HepG2 (cell line): ENCODE data around the gene MATR3. TPM values are rescaled to one million over a fixed set of nuclear protein-coding genes. Genes with fewer than 3 reads are reported as not detected.
A peak's percentile ranks its signal among the peaks of the same experiment; 100 is the strongest.

ENCODE experiments used
- ATAC-seq: fragments of 200-7000 bp; cut with Tn5 transposase; 3 replicates; pipeline ENCODE4 v1.9.1; 2020; ENCODE audit warnings: mild to moderate bottlenecking, moderate library complexity
- BruUV-seq: library from RNA; stranded (reverse); fragments of 400-500 nt; replicated peaks from 2 replicates; lab custom pipeline; 2021; lab: Mats Ljungman, UMichigan
- CTCF ChIA-PET: fragments of 300-600 bp; formaldehyde crosslinking; extraction: SDS; loops from one replicate; lab custom pipeline; 2021; ENCODE audit warnings: low total read pairs, inconsistent platforms, low intra/inter-chr PET ratio; lab: Yijun Ruan, JAX
- POLR2A ChIA-PET: fragments of 350-600 bp; sonication (Branson Sonifier 250); formaldehyde crosslinking; loops from one replicate; lab custom pipeline; 2020; ENCODE audit warnings: antibody characterized with exemption, inconsistent platforms; lab: Yijun Ruan, JAX
- DNase-seq: peaks from one replicate; pipeline ENCODE4 v3.0.0-alpha.2; 2015; ENCODE audit warnings: low spot score
- FAIRE-seq: peaks from 3 replicates; lab custom pipeline; 2011; peaks lifted over from hg19 to GRCh38; lab: Jason Lieb, UNC
- H2AFZ ChIP-seq: one replicate; pipeline ENCODE4 v1.6.1; 2011; ENCODE audit warnings: low read length, inconsistent platforms
- H3K27ac ChIP-seq: fragments of 300-600 bp; 3 replicates; pipeline ENCODE4 v1.8.0; 2011; ENCODE audit warnings: mixed run types, mild to moderate bottlenecking, mixed read lengths, low read length, inconsistent platforms; ENCODE audit not compliant: insufficient read depth; ENCODE audit errors: extremely low read length
- H3K27me3 ChIP-seq, 2 experiments: fragments of 200-600 bp in 1 of 2; 2 replicates in 1 of 2; 3 replicates in 1 of 2; pipeline versions ENCODE4 v1.6.0 to v1.8.0; 2011; ENCODE audit warnings: low read length in 2 of 2, mild to moderate bottlenecking in 2 of 2, moderate library complexity in 2 of 2, inconsistent platforms in 1 of 2; ENCODE audit not compliant: insufficient read depth in 2 of 2, control insufficient read depth in 1 of 2
- H3K36me3 ChIP-seq, 2 experiments: fragments of 200-600 bp in 1 of 2; replicated peaks in 1 of 2; 2 replicates in 1 of 2; 3 replicates in 1 of 2; pipeline versions ENCODE4 v1.5.1 to v1.8.0; 2011; ENCODE audit warnings: low read length in 2 of 2, inconsistent platforms in 1 of 2; ENCODE audit not compliant: insufficient read depth in 2 of 2, control insufficient read depth in 1 of 2
- H3K4me1 ChIP-seq: 2 replicates; pipeline ENCODE4 v1.5.1; 2012; ENCODE audit warnings: low read length, inconsistent platforms; ENCODE audit not compliant: insufficient read depth
- H3K4me2 ChIP-seq: 2 replicates; pipeline ENCODE4 v1.6.0; 2011; ENCODE audit warnings: low read depth, low read length, inconsistent platforms
- H3K4me3 ChIP-seq, 3 experiments: fragments of 200-600 bp in 1 of 3; sonication (generic), shearing (Covaris generic) in 1 of 3; replicated peaks in 1 of 3; 2 replicates each; pipeline ENCODE4 v1.5.1; 2011 to 2016; ENCODE audit warnings: low read length in 3 of 3, inconsistent platforms in 2 of 3, low read depth in 2 of 3, mild to moderate bottlenecking in 2 of 3, control low read depth in 1 of 3, mixed read lengths in 1 of 3; ENCODE audit not compliant: insufficient read depth in 1 of 3
- H3K79me2 ChIP-seq: one replicate; pipeline ENCODE4 v1.6.1; 2011; ENCODE audit warnings: low read length, inconsistent platforms; ENCODE audit not compliant: insufficient read depth
- H3K9ac ChIP-seq: 2 replicates; pipeline ENCODE4 v1.6.0; 2011; ENCODE audit warnings: mild to moderate bottlenecking, low read depth, low read length, inconsistent platforms; ENCODE audit not compliant: insufficient read depth
- H3K9me3 ChIP-seq: 2 replicates; pipeline ENCODE4 v1.5.1; 2012; ENCODE audit warnings: mild to moderate bottlenecking, low read length
- H4K20me1 ChIP-seq: 2 replicates; pipeline ENCODE4 v1.6.0; 2011; ENCODE audit warnings: inconsistent platforms, mild to moderate bottlenecking, low read length, moderate library complexity; ENCODE audit not compliant: insufficient read depth
- E2F1 ChIP-seq: sonication (generic); formaldehyde crosslinking; IDR thresholded peaks from 2 replicates; pipeline ENCODE4 v1.5.0; 2020; ENCODE audit warnings: missing genetic modification reagents
- MAF1 ChIP-seq: sonication (generic); formaldehyde crosslinking; IDR thresholded peaks from 2 replicates; pipeline ENCODE4 v1.5.0; 2020; ENCODE audit warnings: missing genetic modification reagents, borderline replicate concordance
- MBNL3 ChIP-seq: fragments of 250-450 bp; sonication (Bioruptor Pico); conservative IDR thresholded peaks from 2 replicates; pipeline ENCODE4 v1.8.0; 2022; ENCODE audit warnings: mild to moderate bottlenecking, inconsistent platforms
- PITX1 ChIP-seq: sonication (generic); formaldehyde crosslinking; IDR thresholded peaks from 2 replicates; pipeline ENCODE4 v1.5.1; 2020; ENCODE audit warnings: mild to moderate bottlenecking, missing genetic modification reagents
- ZMYM3 ChIP-seq: sonication (generic); formaldehyde crosslinking; IDR thresholded peaks from 2 replicates; pipeline ENCODE4 v1.5.1; 2020; ENCODE audit warnings: mild to moderate bottlenecking, missing genetic modification reagents
- ZNF343 ChIP-seq: sonication (generic); formaldehyde crosslinking; IDR thresholded peaks from 2 replicates; pipeline ENCODE4 v1.4.0; 2020; ENCODE audit warnings: mild to moderate bottlenecking, missing genetic modification reagents
- ZNF460 ChIP-seq: sonication (generic); formaldehyde crosslinking; IDR thresholded peaks from 2 replicates; pipeline ENCODE4 v1.5.1; 2020; ENCODE audit warnings: missing genetic modification reagents, mild to moderate bottlenecking, borderline replicate concordance
- ZNF652 ChIP-seq: IDR thresholded peaks from 2 replicates; pipeline ENCODE4 v1.6.1; 2016; ENCODE audit warnings: low read depth, borderline replicate concordance
- ZNF768 ChIP-seq: sonication (generic); formaldehyde crosslinking; IDR thresholded peaks from 2 replicates; pipeline ENCODE4 v1.4.0; 2020; ENCODE audit warnings: missing genetic modification reagents
- WGBS: methylation state at CpG from one replicate; pipeline ENCODE4 v1.1.6; 2017; ENCODE audit warnings: low lambda C conversion rate; 5-methylcytosine and 5-hydroxymethylcytosine counted together
- in situ Hi-C: cut with HindIII; loops from 2 replicates; pipeline ENCODE4 v1.10.0; 2017; ENCODE audit warnings: low pct_unique_long_range_greater_than_20kb; ENCODE audit not compliant: extremely low pct_ligation_motif_present
- intact Hi-C: fragments of 100-400 bp; cut with micrococcal nuclease; formaldehyde crosslinking; loops from one replicate; pipeline ENCODE4 v1.10.0; 2022; ENCODE audit not compliant: unreplicated experiment
- polyA plus RNA-seq, 8 experiments: library from polyadenylated mRNA; depleted of rRNA in 3 of 8; stranded (reverse) in 7 of 8; unstranded in 1 of 8; fragments of >200 nt; fragmentation: Illumina TruSeq in 4 of 8; extraction: Trizol in 4 of 8; gene quantifications; 2 replicates each; pipeline versions ENCODE4 v1.2.1 to v1.2.3, GENCODE V29; 2011 to 2016; ENCODE audit warnings: low read depth in 4 of 8, missing spikeins in 1 of 8, mixed read lengths in 1 of 8; ENCODE audit not compliant: insufficient read depth in 1 of 8
- total RNA-seq, 5 experiments: library from RNA; depleted of rRNA; stranded (reverse); fragments of >200 nt; fragmentation: Illumina TruSeq; extraction: Trizol; gene quantifications; 2 replicates each; pipeline ENCODE4 v1.2.3, GENCODE V29; 2016; ENCODE audit warnings: low read depth in 1 of 5
- TF ChIP-seq, protein P1 (sequence below): sonication (generic); formaldehyde crosslinking; IDR thresholded peaks from 2 replicates; pipeline ENCODE4 v1.4.0; 2020; ENCODE audit warnings: mild to moderate bottlenecking, missing genetic modification reagents
- TF ChIP-seq, protein P2 (sequence below): sonication (generic); formaldehyde crosslinking; IDR thresholded peaks from 2 replicates; pipeline ENCODE4 v1.5.1; 2020; ENCODE audit warnings: mild to moderate bottlenecking, missing genetic modification reagents, moderate library complexity

Gene MATR3
- total and polyA plus RNA-seq, 2 of the 13 experiments (the other 11 are each of a cell fraction or from before 2014, with no cell fraction given): 94.2 to 341 TPM

- DNase-seq (no peak), FAIRE-seq (no peak), ATAC-seq (no peak)
- ChIA-PET CTCF (no interaction called here), POLR2A (interaction anchor here (1.1 kb wide), 1 partner anchor 46 kb away, joined by 5 read pairs; the partner anchor contains the start of gene PAIP2)
- Histone ChIP-seq H3K36me3 (peaks cover 0 to 1% of the 10 kb centered on the region in 2 experiments; a peak in 1 of 5 replicates), H3K79me2 (peaks cover 74% of the 10 kb centered on the region), H2AFZ (no peak overlapping the region), H3K9me3 (no peaks in the 10 kb centered on the region), H3K9ac (peak overlapping the region; percentile 99), H4K20me1 (peaks cover 62% of the 10 kb centered on the region), H3K4me1 (peaks cover 51% of the 10 kb centered on the region), H3K27me3 (no peaks in the 10 kb centered on the region; a peak in 1 of 5 replicates), H3K27ac (peak overlapping the region; percentile 97), H3K4me2 (peak overlapping the region; percentile 93), H3K4me3 (peak overlapping the region; percentile 92 to 99 (median 97))
- intact Hi-C loops (loop anchor here (1.0 kb wide), 1 partner anchor 46 kb away; the partner anchor contains the start of gene PAIP2), in situ Hi-C loops (no loop called here)
- WGBS: 10% methylated on average over 16 of the region's 16 CpGs
- no TSS peak for BruUV-seq
- TF ChIP-seq MAF1 (CRISPR knock-in tag) (no peak), ZNF768 (CRISPR knock-in tag) (no peak), MBNL3 (CRISPR knock-in tag) (no peak), ZNF460 (CRISPR knock-in tag) (peak; percentile 93), ZNF343 (CRISPR knock-in tag) (no peak), ZMYM3 (0 out of 2 replicates have a peak, but pooled peaks have one; percentile 23), PITX1 (no peak), ZNF652 (CRISPR knock-in tag) (no peak), E2F1 (CRISPR knock-in tag) (no peak)
- TF ChIP-seq, protein P1, sequence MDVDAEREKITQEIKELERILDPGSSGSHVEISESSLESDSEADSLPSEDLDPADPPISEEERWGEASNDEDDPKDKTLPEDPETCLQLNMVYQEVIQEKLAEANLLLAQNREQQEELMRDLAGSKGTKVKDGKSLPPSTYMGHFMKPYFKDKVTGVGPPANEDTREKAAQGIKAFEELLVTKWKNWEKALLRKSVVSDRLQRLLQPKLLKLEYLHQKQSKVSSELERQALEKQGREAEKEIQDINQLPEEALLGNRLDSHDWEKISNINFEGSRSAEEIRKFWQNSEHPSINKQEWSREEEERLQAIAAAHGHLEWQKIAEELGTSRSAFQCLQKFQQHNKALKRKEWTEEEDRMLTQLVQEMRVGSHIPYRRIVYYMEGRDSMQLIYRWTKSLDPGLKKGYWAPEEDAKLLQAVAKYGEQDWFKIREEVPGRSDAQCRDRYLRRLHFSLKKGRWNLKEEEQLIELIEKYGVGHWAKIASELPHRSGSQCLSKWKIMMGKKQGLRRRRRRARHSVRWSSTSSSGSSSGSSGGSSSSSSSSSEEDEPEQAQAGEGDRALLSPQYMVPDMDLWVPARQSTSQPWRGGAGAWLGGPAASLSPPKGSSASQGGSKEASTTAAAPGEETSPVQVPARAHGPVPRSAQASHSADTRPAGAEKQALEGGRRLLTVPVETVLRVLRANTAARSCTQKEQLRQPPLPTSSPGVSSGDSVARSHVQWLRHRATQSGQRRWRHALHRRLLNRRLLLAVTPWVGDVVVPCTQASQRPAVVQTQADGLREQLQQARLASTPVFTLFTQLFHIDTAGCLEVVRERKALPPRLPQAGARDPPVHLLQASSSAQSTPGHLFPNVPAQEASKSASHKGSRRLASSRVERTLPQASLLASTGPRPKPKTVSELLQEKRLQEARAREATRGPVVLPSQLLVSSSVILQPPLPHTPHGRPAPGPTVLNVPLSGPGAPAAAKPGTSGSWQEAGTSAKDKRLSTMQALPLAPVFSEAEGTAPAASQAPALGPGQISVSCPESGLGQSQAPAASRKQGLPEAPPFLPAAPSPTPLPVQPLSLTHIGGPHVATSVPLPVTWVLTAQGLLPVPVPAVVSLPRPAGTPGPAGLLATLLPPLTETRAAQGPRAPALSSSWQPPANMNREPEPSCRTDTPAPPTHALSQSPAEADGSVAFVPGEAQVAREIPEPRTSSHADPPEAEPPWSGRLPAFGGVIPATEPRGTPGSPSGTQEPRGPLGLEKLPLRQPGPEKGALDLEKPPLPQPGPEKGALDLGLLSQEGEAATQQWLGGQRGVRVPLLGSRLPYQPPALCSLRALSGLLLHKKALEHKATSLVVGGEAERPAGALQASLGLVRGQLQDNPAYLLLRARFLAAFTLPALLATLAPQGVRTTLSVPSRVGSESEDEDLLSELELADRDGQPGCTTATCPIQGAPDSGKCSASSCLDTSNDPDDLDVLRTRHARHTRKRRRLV (CRISPR knock-in tag): no peak
- TF ChIP-seq, protein P2, sequence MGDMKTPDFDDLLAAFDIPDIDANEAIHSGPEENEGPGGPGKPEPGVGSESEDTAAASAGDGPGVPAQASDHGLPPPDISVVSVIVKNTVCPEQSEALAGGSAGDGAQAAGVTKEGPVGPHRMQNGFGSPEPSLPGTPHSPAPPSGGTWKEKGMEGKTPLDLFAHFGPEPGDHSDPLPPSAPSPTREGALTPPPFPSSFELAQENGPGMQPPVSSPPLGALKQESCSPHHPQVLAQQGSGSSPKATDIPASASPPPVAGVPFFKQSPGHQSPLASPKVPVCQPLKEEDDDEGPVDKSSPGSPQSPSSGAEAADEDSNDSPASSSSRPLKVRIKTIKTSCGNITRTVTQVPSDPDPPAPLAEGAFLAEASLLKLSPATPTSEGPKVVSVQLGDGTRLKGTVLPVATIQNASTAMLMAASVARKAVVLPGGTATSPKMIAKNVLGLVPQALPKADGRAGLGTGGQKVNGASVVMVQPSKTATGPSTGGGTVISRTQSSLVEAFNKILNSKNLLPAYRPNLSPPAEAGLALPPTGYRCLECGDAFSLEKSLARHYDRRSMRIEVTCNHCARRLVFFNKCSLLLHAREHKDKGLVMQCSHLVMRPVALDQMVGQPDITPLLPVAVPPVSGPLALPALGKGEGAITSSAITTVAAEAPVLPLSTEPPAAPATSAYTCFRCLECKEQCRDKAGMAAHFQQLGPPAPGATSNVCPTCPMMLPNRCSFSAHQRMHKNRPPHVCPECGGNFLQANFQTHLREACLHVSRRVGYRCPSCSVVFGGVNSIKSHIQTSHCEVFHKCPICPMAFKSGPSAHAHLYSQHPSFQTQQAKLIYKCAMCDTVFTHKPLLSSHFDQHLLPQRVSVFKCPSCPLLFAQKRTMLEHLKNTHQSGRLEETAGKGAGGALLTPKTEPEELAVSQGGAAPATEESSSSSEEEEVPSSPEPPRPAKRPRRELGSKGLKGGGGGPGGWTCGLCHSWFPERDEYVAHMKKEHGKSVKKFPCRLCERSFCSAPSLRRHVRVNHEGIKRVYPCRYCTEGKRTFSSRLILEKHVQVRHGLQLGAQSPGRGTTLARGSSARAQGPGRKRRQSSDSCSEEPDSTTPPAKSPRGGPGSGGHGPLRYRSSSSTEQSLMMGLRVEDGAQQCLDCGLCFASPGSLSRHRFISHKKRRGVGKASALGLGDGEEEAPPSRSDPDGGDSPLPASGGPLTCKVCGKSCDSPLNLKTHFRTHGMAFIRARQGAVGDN (CRISPR knock-in tag): peak; percentile 10; the same call in 1 of the 2 replicates
Measured at GRCh38 chr5:139295346-139296057, 2.0 kb downstream of the MATR3 start.
